Liver (tissue), 9 donors: ENCODE measurements around the gene SLC25A26. TPM values are rescaled to one million over a fixed set of nuclear protein-coding genes. Genes with fewer than 3 reads are reported as not detected.

Experiments
- DNase-seq: peaks from one replicate; pipeline ENCODE4 v3.0.0-alpha.2; 2017; ENCODE audit warnings: low spot score
- H3K27ac ChIP-seq, 2 donors: one replicate each; pipeline ENCODE4 v1.7.0; 2013; ENCODE audit warnings: inconsistent platforms in 2 of 2, low read length in 2 of 2, control low read depth in 1 of 2, low read depth in 1 of 2, mild to moderate bottlenecking in 1 of 2
- H3K27me3 ChIP-seq, 4 donors: one replicate each; pipeline versions ENCODE4 v1.6.1 to v1.7.0; 2013; ENCODE audit warnings: low read length in 3 of 4, inconsistent platforms in 1 of 4, mild to moderate bottlenecking in 1 of 4, moderate library complexity in 1 of 4; ENCODE audit not compliant: control insufficient read depth in 4 of 4, insufficient read depth in 4 of 4
- H3K36me3 ChIP-seq, 4 donors: one replicate each; pipeline versions ENCODE4 v1.6.1 to v1.7.0; 2013; ENCODE audit warnings: low read length in 3 of 4, mild to moderate bottlenecking in 3 of 4, low read depth in 1 of 4, moderate library complexity in 1 of 4; ENCODE audit not compliant: control insufficient read depth in 4 of 4, insufficient read depth in 3 of 4
- H3K4me1 ChIP-seq, 4 donors: one replicate each; pipeline versions ENCODE4 v1.6.1 to v1.7.0; 2013; ENCODE audit warnings: low read length in 3 of 4, mild to moderate bottlenecking in 3 of 4, moderate library complexity in 1 of 4; ENCODE audit not compliant: control insufficient read depth in 4 of 4, insufficient read depth in 4 of 4
- H3K4me3 ChIP-seq, 3 donors: one replicate each; pipeline versions ENCODE4 v1.6.1 to v1.7.0; 2013; ENCODE audit warnings: low read length in 3 of 3, control low read depth in 1 of 3, low read depth in 1 of 3, mild to moderate bottlenecking in 1 of 3
- H3K9ac ChIP-seq, 2 donors: one replicate each; pipeline ENCODE4 v1.7.0; 2013; ENCODE audit warnings: low read length in 2 of 2, mild to moderate bottlenecking in 2 of 2, moderate library complexity in 2 of 2, control low read depth in 1 of 2, low read depth in 1 of 2
- H3K9me3 ChIP-seq, 4 donors: one replicate each; pipeline versions ENCODE4 v1.6.1 to v1.7.0; 2013; ENCODE audit warnings: low read length in 3 of 4; ENCODE audit not compliant: control insufficient read depth in 4 of 4
- ATF3 ChIP-seq: IDR thresholded peaks from 2 replicates; pipeline ENCODE4 v1.6.1; 2016; ENCODE audit warnings: antibody characterized with exemption
- EGR1 ChIP-seq, 2 donors: IDR thresholded peaks; 2 replicates each; pipeline ENCODE4 v1.6.1; 2016 to 2018; ENCODE audit warnings: antibody characterized with exemption in 2 of 2, low read depth in 2 of 2
- GABPA ChIP-seq, 2 donors: IDR thresholded peaks in 1 of 2; conservative IDR thresholded peaks in 1 of 2; 2 replicates each; pipeline ENCODE4 v1.6.1; 2016; ENCODE audit warnings: antibody characterized with exemption in 2 of 2, mild to moderate bottlenecking in 1 of 2, moderate library complexity in 1 of 2
- HNF4A ChIP-seq, 2 donors: conservative IDR thresholded peaks; 2 replicates each; pipeline ENCODE4 v1.6.1; 2016; ENCODE audit warnings: antibody characterized with exemption in 2 of 2, mild to moderate bottlenecking in 2 of 2
- HNF4G ChIP-seq: IDR thresholded peaks from 2 replicates; pipeline ENCODE4 v1.6.1; 2016; ENCODE audit warnings: antibody characterized with exemption
- JUND ChIP-seq, 2 donors: IDR thresholded peaks; 2 replicates each; pipeline ENCODE4 v1.6.1; 2016; ENCODE audit warnings: antibody characterized with exemption in 2 of 2
- RAD21 ChIP-seq, 2 donors: IDR thresholded peaks; 2 replicates each; pipeline ENCODE4 v1.6.1; 2016; ENCODE audit warnings: antibody characterized with exemption in 2 of 2, mild to moderate bottlenecking in 2 of 2
- RXRA ChIP-seq, 2 donors: IDR thresholded peaks; 2 replicates each; pipeline ENCODE4 v1.6.1; 2017 to 2018; ENCODE audit warnings: antibody characterized with exemption in 2 of 2, mild to moderate bottlenecking in 1 of 2
- SP1 ChIP-seq: IDR thresholded peaks from 2 replicates; pipeline ENCODE4 v1.6.1; 2018; ENCODE audit warnings: antibody characterized with exemption, mild to moderate bottlenecking
- TAF1 ChIP-seq: conservative IDR thresholded peaks from 2 replicates; pipeline ENCODE4 v1.6.1; 2016; ENCODE audit warnings: antibody characterized with exemption, mild to moderate bottlenecking
- WGBS: extraction: QIAGEN DNeasy Blood & Tissue Kit; methylation state at CpG from one replicate; pipeline ENCODE4 v1.1.7; 2013; 5-methylcytosine and 5-hydroxymethylcytosine counted together
- polyA plus RNA-seq, 2 donors: library from polyadenylated mRNA; stranded (reverse) in 1 of 2; unstranded in 1 of 2; fragments of 200-250 nt in 1 of 2; fragments of >200 nt in 1 of 2; fragmentation: Nextera tagmentation in 1 of 2; extraction: Ambion mirVana in 1 of 2; gene quantifications; one replicate each; pipeline versions ENCODE4 v1.2.1 to v1.2.3, GENCODE V29; 2013 to 2015
- total RNA-seq, 2 donors: library from RNA; depleted of rRNA; stranded (reverse); fragments of >200 nt; gene quantifications; one replicate each; pipeline ENCODE4 v1.2.3, GENCODE V29; 2014
- TF ChIP-seq, protein P1 (sequence below): IDR thresholded peaks from 2 replicates; pipeline ENCODE4 v1.6.1; 2016; ENCODE audit warnings: antibody characterized with exemption, mild to moderate bottlenecking
- donor health status: healthy.
- donor health status: healthy.
- donor health status: healthy.
- donor health status: healthy.
- donor health status: healthy.

Gene SLC25A26
- total and polyA plus RNA-seq, 4 donors = 9.9 to 21.6 (median 12.8) TPM

- TF ChIP-seq, protein P1, sequence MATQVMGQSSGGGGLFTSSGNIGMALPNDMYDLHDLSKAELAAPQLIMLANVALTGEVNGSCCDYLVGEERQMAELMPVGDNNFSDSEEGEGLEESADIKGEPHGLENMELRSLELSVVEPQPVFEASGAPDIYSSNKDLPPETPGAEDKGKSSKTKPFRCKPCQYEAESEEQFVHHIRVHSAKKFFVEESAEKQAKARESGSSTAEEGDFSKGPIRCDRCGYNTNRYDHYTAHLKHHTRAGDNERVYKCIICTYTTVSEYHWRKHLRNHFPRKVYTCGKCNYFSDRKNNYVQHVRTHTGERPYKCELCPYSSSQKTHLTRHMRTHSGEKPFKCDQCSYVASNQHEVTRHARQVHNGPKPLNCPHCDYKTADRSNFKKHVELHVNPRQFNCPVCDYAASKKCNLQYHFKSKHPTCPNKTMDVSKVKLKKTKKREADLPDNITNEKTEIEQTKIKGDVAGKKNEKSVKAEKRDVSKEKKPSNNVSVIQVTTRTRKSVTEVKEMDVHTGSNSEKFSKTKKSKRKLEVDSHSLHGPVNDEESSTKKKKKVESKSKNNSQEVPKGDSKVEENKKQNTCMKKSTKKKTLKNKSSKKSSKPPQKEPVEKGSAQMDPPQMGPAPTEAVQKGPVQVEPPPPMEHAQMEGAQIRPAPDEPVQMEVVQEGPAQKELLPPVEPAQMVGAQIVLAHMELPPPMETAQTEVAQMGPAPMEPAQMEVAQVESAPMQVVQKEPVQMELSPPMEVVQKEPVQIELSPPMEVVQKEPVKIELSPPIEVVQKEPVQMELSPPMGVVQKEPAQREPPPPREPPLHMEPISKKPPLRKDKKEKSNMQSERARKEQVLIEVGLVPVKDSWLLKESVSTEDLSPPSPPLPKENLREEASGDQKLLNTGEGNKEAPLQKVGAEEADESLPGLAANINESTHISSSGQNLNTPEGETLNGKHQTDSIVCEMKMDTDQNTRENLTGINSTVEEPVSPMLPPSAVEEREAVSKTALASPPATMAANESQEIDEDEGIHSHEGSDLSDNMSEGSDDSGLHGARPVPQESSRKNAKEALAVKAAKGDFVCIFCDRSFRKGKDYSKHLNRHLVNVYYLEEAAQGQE = no peak
- no peak for TF ChIP-seq SP1
- no peak for TF ChIP-seq ATF3
- TF ChIP-seq EGR1 (IDR thresholded peaks at IDR 0.05; ENCODE audit: low read depth in 2 of 2) = no peak
- no peak for TF ChIP-seq JUND (IDR thresholded peaks at IDR 0.05)
- TF ChIP-seq TAF1 = no peak
- H3K4me1 ChIP-seq = peaks cover 2 to 41% (median 22%) of the 10 kb centered on the region in 4 donors
- 94% methylated on average over 11 of the region's 11 CpGs for WGBS
- DNase-seq = no peak
- no peak overlapping the region for H3K4me3 ChIP-seq
- no peaks in the 10 kb centered on the region for H3K27me3 ChIP-seq
- peaks cover 7 to 31% (median 15%) of the 10 kb centered on the region in 4 donors for H3K36me3 ChIP-seq
- H3K9ac ChIP-seq = no peak overlapping the region
- no peaks in the 10 kb centered on the region for H3K9me3 ChIP-seq
- peak overlapping the region in 1 of 2 donors; percentile 1 for H3K27ac ChIP-seq
Observed at GRCh38 chr3:66405701-66406091, 184.9 kb downstream of the SLC25A26 start.

DNA sequence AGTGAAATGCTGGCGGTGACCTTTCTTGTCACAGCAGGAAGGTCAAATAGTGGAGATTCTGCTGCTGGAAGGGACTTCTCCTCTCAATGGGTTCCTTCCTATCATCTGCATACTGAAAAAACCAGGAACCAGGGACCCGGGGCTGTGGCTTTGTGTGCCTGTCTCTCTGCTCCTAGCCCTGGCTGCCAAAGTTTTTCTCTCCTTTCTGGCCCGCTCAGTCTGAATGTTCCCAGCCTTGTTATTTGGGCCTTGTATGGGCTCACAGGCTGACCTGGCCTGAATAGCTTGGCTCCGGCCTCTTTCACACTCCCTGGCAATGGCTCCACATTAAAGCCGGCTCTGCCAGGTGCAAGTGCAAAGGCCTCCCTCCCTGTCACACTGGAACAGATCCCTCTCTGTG lies 185.4 kb downstream of the SLC25A26 start:
- H3K27me3 ChIP-seq = no peaks in the 10 kb centered on the region
- 49% methylated on average over 5 of the region's 5 CpGs for WGBS
- H3K9me3 ChIP-seq = no peaks in the 10 kb centered on the region
- no peak overlapping the region for H3K9ac ChIP-seq
- no peak for TF ChIP-seq HNF4G
- TF ChIP-seq RAD21 (IDR thresholded peaks at IDR 0.05) = peak; percentile 12 to 36
- no peak for TF ChIP-seq ATF3
- no peak for TF ChIP-seq SP1
- peak in 1 of 2 donors; percentile 10 for TF ChIP-seq RXRA (IDR thresholded peaks at IDR 0.05)
- no peak for TF ChIP-seq TAF1
- TF ChIP-seq HNF4A (conservative IDR thresholded peaks at IDR 0.05) = peak in 1 of 2 donors; percentile 29
- no peak for TF ChIP-seq GABPA (IDR thresholded peaks at IDR 0.05 in 1 of 2, conservative IDR thresholded peaks at IDR 0.05 in 1 of 2)
- TF ChIP-seq EGR1 (IDR thresholded peaks at IDR 0.05; ENCODE audit: low read depth in 2 of 2) = no peak
- peaks cover 7 to 33% (median 16%) of the 10 kb centered on the region in 4 donors for H3K36me3 ChIP-seq
- no peak overlapping the region for H3K4me3 ChIP-seq
- H3K27ac ChIP-seq = peak overlapping the region in 1 of 2 donors; percentile 1
- DNase-seq = no peak
- H3K4me1 ChIP-seq = peaks cover 2 to 41% (median 22%) of the 10 kb centered on the region in 4 donors

- Histone ChIP-seq H3K4me3 (no peak overlapping the region), H3K27me3 (no peaks in the 10 kb centered on the region), H3K9ac (no peak overlapping the region), H3K36me3 (peaks cover 5 to 31% (median 18%) of the 10 kb centered on the region in 4 donors), H3K4me1 (peaks cover 2 to 41% (median 22%) of the 10 kb centered on the region in 4 donors), H3K27ac (peak overlapping the region in 1 of 2 donors; percentile 1), H3K9me3 (no peaks in the 10 kb centered on the region)
- no peak for DNase-seq
- WGBS = 90% methylated on average over 17 of the region's 17 CpGs
- no peak for TF ChIP-seq TAF1
Observed at GRCh38 chr3:66406831-66407610, 186.2 kb downstream of the SLC25A26 start.
